T-cell (primary cell): ENCODE data around the gene ARHGEF11. TPM values are rescaled to one million over a fixed set of nuclear protein-coding genes. Genes with fewer than 3 reads are reported as not detected.

Experiments used
- ATAC-seq, 4 experiments: fragments of 200-7000 bp in 3 of 4; fragments of 150-1000 bp in 1 of 4; cut with Tn5 transposase; replicated peaks in 1 of 4; 1 replicate in 3 of 4; 2 replicates in 1 of 4; pipeline ENCODE4 v1.10.0; 2021; ENCODE audit warnings: moderate library complexity in 3 of 4, mild to moderate bottlenecking in 2 of 4, moderate number of reproducible peaks in 1 of 4
- CTCF ChIA-PET, 2 donors: fragments of 300-600 bp; sonication (Branson Sonifier 250); formaldehyde crosslinking; loops; one replicate each; lab custom pipeline; 2022; ENCODE audit warnings: antibody characterized with exemption in 2 of 2; lab: Charles Lee
- POLR2A ChIA-PET, 2 donors: fragments of 300-600 bp; sonication (Branson Sonifier 250); formaldehyde crosslinking; loops; one replicate each; lab custom pipeline; 2022; ENCODE audit warnings: antibody characterized with exemption in 2 of 2; lab: Charles Lee
- DNase-seq, 35 experiments: peaks; one replicate each; pipeline versions ENCODE4 v3.0.0 to v3.0.0-alpha.2; 2013 to 2023
- H3K27ac ChIP-seq: one replicate; pipeline ENCODE4 v1.5.1; 2013; ENCODE audit warnings: low read length
- H3K27me3 ChIP-seq, 2 experiments: replicated peaks in 1 of 2; 1 replicate in 1 of 2; 2 replicates in 1 of 2; pipeline versions ENCODE4 v1.6.1 to v1.7.0; 2013; ENCODE audit warnings: low read length in 1 of 2, mixed read lengths in 1 of 2; ENCODE audit not compliant: control insufficient read depth in 2 of 2, insufficient read depth in 2 of 2; ENCODE audit errors: extremely low read depth in 1 of 2
- H3K36me3 ChIP-seq, 2 donors: 1 replicate in 1 of 2; 2 replicates in 1 of 2; pipeline versions ENCODE4 v1.6.1 to v1.7.0; 2013; ENCODE audit warnings: low read length in 1 of 2; ENCODE audit not compliant: control insufficient read depth in 2 of 2, insufficient read depth in 1 of 2; ENCODE audit errors: extremely low read depth in 1 of 2
- H3K4me1 ChIP-seq, 2 experiments: 1 replicate in 1 of 2; 2 replicates in 1 of 2; pipeline versions ENCODE4 v1.6.1 to v1.7.0; 2013; ENCODE audit warnings: low read length in 2 of 2, mixed read lengths in 1 of 2; ENCODE audit not compliant: insufficient read depth in 2 of 2, control insufficient read depth in 1 of 2; ENCODE audit errors: extremely low read depth in 1 of 2
- H3K4me3 ChIP-seq, 2 donors: 1 replicate in 1 of 2; 2 replicates in 1 of 2; pipeline versions ENCODE4 v1.5.1 to v1.7.0; 2013; ENCODE audit warnings: mild to moderate bottlenecking in 2 of 2, low read length in 1 of 2, moderate library complexity in 1 of 2; ENCODE audit not compliant: control insufficient read depth in 1 of 2; ENCODE audit errors: extremely low read depth in 1 of 2
- H3K9me3 ChIP-seq: 2 replicates; pipeline ENCODE4 v1.7.0; 2013
- H3K27ac Mint-ChIP-seq, 2 donors: one replicate each; pipeline ENCODE4 v1.8.0; 2020 to 2021; ENCODE audit warnings: mild to moderate bottlenecking in 2 of 2, mixed read lengths in 2 of 2
- H3K27me3 Mint-ChIP-seq, 2 donors: one replicate each; pipeline ENCODE4 v1.8.0; 2021 to 2022; ENCODE audit warnings: mixed read lengths in 2 of 2
- H3K36me3 Mint-ChIP-seq: one replicate; pipeline ENCODE4 v1.8.0; 2021; ENCODE audit warnings: mixed read lengths
- H3K4me1 Mint-ChIP-seq, 3 donors: one replicate each; pipeline ENCODE4 v1.8.0; 2020 to 2022; ENCODE audit warnings: mixed read lengths in 3 of 3, mild to moderate bottlenecking in 1 of 3
- H3K4me3 Mint-ChIP-seq, 3 donors: one replicate each; pipeline ENCODE4 v1.8.0; 2020 to 2022; ENCODE audit warnings: mild to moderate bottlenecking in 3 of 3, mixed read lengths in 3 of 3, moderate library complexity in 3 of 3
- H3K9me3 Mint-ChIP-seq, 3 donors: one replicate each; pipeline ENCODE4 v1.8.0; 2020 to 2022; ENCODE audit warnings: mixed read lengths in 3 of 3
- WGBS: methylation state at CpG from one replicate; pipeline ENCODE4 v1.1.5; 2013; ENCODE audit warnings: missing lambda C conversion rate; ENCODE audit not compliant: insufficient coverage; 5-methylcytosine and 5-hydroxymethylcytosine counted together
- total RNA-seq, 35 experiments: library from RNA in 6 of 35; stranded (reverse) in 6 of 35; fragments of 120-200 nt in 1 of 35; gene quantifications; one replicate each; pipeline versions ENCODE4 v1.2.1 to v1.2.4 and lab custom pipeline; 2013 to 2026

ARHGEF11 gene
- total RNA-seq, 5 donors from 2014 or later (not counting 1 experiment from before 2014, with no cell fraction given) = 20.7 to 34.6 (median 34.1) TPM

GRCh38 chr1:157043685-157044084 is 1.9 kb downstream of the ARHGEF11 start:
- Histone ChIP-seq H3K4me1 (peaks cover 2 to 12% of the 10 kb centered on the region in 2 experiments), H3K27me3 (peaks cover 4 to 33% of the 10 kb centered on the region in 2 experiments), H3K36me3 (no peaks in the 10 kb centered on the region), H3K4me3 (no peak overlapping the region), H3K9me3 (no peaks in the 10 kb centered on the region), H3K27ac (no peak overlapping the region)
- no peaks in the 10 kb centered on the region for H3K36me3 Mint-ChIP-seq
- H3K4me1 Mint-ChIP-seq = peaks cover 12 to 15% (median 13%) of the 10 kb centered on the region in 3 donors
- H3K27me3 Mint-ChIP-seq = peaks cover 59 to 61% of the 10 kb centered on the region in 2 donors
- CTCF ChIA-PET = no interaction called here
- POLR2A ChIA-PET = no interaction called here
- peak overlapping the region in 1 of 2 donors; percentile 28 for H3K27ac Mint-ChIP-seq
- 93% methylated on average over 2 of the region's 2 CpGs for WGBS
- H3K9me3 Mint-ChIP-seq = no peaks in the 10 kb centered on the region
- no peak overlapping the region for H3K4me3 Mint-ChIP-seq
- ATAC-seq = no peak
- DNase-seq = no peak

GRCh38 chr1:157042846-157043245 is 2.7 kb downstream of the ARHGEF11 start:
- H3K4me3 Mint-ChIP-seq = no peak overlapping the region
- H3K9me3 Mint-ChIP-seq = no peaks in the 10 kb centered on the region
- peaks cover 4 to 36% of the 10 kb centered on the region in 2 experiments for H3K27me3 ChIP-seq
- no peaks in the 10 kb centered on the region for H3K9me3 ChIP-seq
- H3K4me1 Mint-ChIP-seq = peaks cover 12 to 15% (median 13%) of the 10 kb centered on the region in 3 donors
- H3K36me3 Mint-ChIP-seq = no peaks in the 10 kb centered on the region
- ChIA-PET CTCF (no interaction called here), POLR2A (no interaction called here)
- H3K4me3 ChIP-seq = no peak overlapping the region
- H3K27ac ChIP-seq = no peak overlapping the region
- DNase-seq (no peak), ATAC-seq (no peak)
- peaks cover 2 to 12% of the 10 kb centered on the region in 2 experiments for H3K4me1 ChIP-seq
- H3K36me3 ChIP-seq = no peaks in the 10 kb centered on the region
- peaks cover 56% of the 10 kb centered on the region in 2 donors for H3K27me3 Mint-ChIP-seq
- no peak overlapping the region for H3K27ac Mint-ChIP-seq
- no CpG with 5 or more reads among the region's 2 CpGs for WGBS

- Mint-ChIP-seq H3K4me3 (no peak overlapping the region), H3K4me1 (peaks cover 4 to 7% (median 4%) of the 10 kb centered on the region in 3 donors), H3K9me3 (no peaks in the 10 kb centered on the region), H3K27me3 (peaks cover 51% of the 10 kb centered on the region in 2 donors), H3K27ac (no peak overlapping the region), H3K36me3 (no peaks in the 10 kb centered on the region)
- H3K9me3 ChIP-seq = no peaks in the 10 kb centered on the region
- DNase-seq (no peak), ATAC-seq (no peak)
- no peak overlapping the region for H3K4me3 ChIP-seq
- peaks cover 0 to 24% of the 10 kb centered on the region in 2 experiments for H3K27me3 ChIP-seq
- CTCF ChIA-PET = interaction anchor here in 1 of 2 donors (0.6 kb wide), 1 partner anchor 33 kb away, joined by 3 read pairs; no protein-coding TSS in a partner anchor
- H3K27ac ChIP-seq = no peak overlapping the region
- POLR2A ChIA-PET = no interaction called here
- no CpG with 5 or more reads among the region's 1 CpG for WGBS
- H3K4me1 ChIP-seq = peaks cover 0 to 3% of the 10 kb centered on the region in 2 experiments
- H3K36me3 ChIP-seq = no peaks in the 10 kb centered on the region
Observed at GRCh38 chr1:157040802-157041201, 4.7 kb downstream of the ARHGEF11 start.

- WGBS = 86% methylated on average over 1 of the region's 6 CpGs
- DNase-seq (no peak), ATAC-seq (no peak)
- CTCF ChIA-PET = no interaction called here
- H3K27me3 Mint-ChIP-seq = peaks cover 36 to 44% of the 10 kb centered on the region in 2 donors
- no peaks in the 10 kb centered on the region for H3K36me3 ChIP-seq
- H3K4me1 Mint-ChIP-seq = no peaks in the 10 kb centered on the region
- POLR2A ChIA-PET = no interaction called here
- H3K9me3 Mint-ChIP-seq = no peaks in the 10 kb centered on the region
- no peak overlapping the region for H3K4me3 Mint-ChIP-seq
- no peak overlapping the region for H3K27ac ChIP-seq
- H3K27ac Mint-ChIP-seq = no peak overlapping the region
- H3K4me1 ChIP-seq = no peaks in the 10 kb centered on the region
- H3K36me3 Mint-ChIP-seq = no peaks in the 10 kb centered on the region
- H3K27me3 ChIP-seq = peaks cover 0 to 13% of the 10 kb centered on the region in 2 experiments
- no peaks in the 10 kb centered on the region for H3K9me3 ChIP-seq
- H3K4me3 ChIP-seq = no peak overlapping the region
Observed at GRCh38 chr1:157035121-157035520, 10.4 kb downstream of the ARHGEF11 start.

GRCh38 chr1:157034137-157034800 is 11.3 kb downstream of the ARHGEF11 start:
- Mint-ChIP-seq H3K27me3 (peaks cover 32 to 42% of the 10 kb centered on the region in 2 donors), H3K27ac (no peak overlapping the region), H3K4me3 (no peak overlapping the region), H3K4me1 (no peaks in the 10 kb centered on the region), H3K36me3 (no peaks in the 10 kb centered on the region), H3K9me3 (no peaks in the 10 kb centered on the region)
- Histone ChIP-seq H3K9me3 (no peaks in the 10 kb centered on the region), H3K4me1 (no peaks in the 10 kb centered on the region), H3K27me3 (peaks cover 0 to 13% of the 10 kb centered on the region in 2 experiments), H3K27ac (no peak overlapping the region), H3K4me3 (no peak overlapping the region), H3K36me3 (no peaks in the 10 kb centered on the region)
- 88% methylated on average over 4 of the region's 7 CpGs for WGBS
- DNase-seq (no peak), ATAC-seq (no peak)
- ChIA-PET CTCF (no interaction called here), POLR2A (no interaction called here)

GRCh38 chr1:157033357-157033876 is 12.1 kb downstream of the ARHGEF11 start:
- no peaks in the 10 kb centered on the region for H3K9me3 Mint-ChIP-seq
- ATAC-seq (no peak), DNase-seq (no peak)
- no peak overlapping the region for H3K4me3 Mint-ChIP-seq
- CTCF ChIA-PET = no interaction called here
- H3K4me3 ChIP-seq = no peak overlapping the region
- no peaks in the 10 kb centered on the region for H3K9me3 ChIP-seq
- H3K27ac ChIP-seq = no peak overlapping the region
- no peak overlapping the region for H3K27ac Mint-ChIP-seq
- POLR2A ChIA-PET = no interaction called here
- 81% methylated on average over 3 of the region's 3 CpGs for WGBS
- no peaks in the 10 kb centered on the region for H3K36me3 ChIP-seq
- peaks cover 0 to 13% of the 10 kb centered on the region in 2 experiments for H3K27me3 ChIP-seq
- H3K4me1 Mint-ChIP-seq = no peaks in the 10 kb centered on the region
- peaks cover 28 to 38% of the 10 kb centered on the region in 2 donors for H3K27me3 Mint-ChIP-seq
- H3K36me3 Mint-ChIP-seq = no peaks in the 10 kb centered on the region
- no peaks in the 10 kb centered on the region for H3K4me1 ChIP-seq
